Iris pigment epithelial cell (primary cell): ENCODE measurements around the gene KRT34.
A peak's percentile ranks its signal among the peaks of the same experiment; 100 is the strongest.
"Not testable (repeated sequence)": the region's sequence is repeated elsewhere in the genome, so short reads cannot be mapped to it uniquely, and the experiment has no call there.

ENCODE experiments used
- DNase-seq: peaks from one replicate; pipeline ENCODE4 v3.0.0-alpha.2; 2011; ENCODE audit warnings: low read depth

KRT34 gene

DNA sequence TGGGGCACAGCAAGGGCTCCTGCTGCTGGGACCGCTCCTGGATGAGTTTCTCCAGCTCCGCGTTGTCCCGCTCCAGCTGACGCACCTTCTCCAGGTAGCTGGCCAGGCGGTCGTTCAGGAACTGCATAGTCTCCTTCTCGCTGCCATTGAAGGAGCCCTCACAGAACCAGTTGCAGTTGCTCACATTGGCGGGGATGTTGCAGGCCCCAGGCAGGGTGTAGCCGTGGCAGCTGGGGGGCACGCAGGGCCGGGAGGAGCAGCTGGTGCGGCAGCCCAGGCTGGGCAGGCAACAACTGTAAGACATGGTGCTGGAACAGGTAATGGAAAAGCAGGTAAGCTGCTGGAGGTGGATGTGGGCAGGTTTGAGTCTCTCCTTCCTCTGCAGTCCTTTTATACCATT lies at the start of gene KRT34:
Gene KRT34 (minus strand): TSS at position 364 of the 400 bp plus-strand sequence. CDS start 60 bp downstream, at position 304.
- DNase-seq: not testable (repeated sequence)

DNA sequence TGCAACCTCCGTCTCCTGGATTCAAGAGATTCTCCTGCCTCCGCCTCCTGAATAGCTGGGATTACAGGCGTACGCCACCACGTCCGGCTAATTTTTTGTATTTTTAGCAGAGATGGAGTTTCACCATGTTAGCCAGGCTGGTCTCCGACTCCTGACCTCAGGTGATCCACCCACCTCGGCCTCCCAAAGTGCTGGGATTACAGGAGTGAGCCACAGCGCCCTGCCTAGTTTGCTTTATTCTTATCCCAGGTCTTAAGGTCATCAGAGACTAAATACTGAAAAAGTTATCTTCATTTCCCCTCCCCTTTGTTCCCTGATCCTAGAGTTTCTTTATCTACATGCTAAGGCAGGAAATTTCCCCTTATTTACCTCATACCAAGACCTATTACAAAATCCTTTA lies 48.3 kb upstream of the KRT34 start:
- DNase-seq: not testable (repeated sequence)

DNA sequence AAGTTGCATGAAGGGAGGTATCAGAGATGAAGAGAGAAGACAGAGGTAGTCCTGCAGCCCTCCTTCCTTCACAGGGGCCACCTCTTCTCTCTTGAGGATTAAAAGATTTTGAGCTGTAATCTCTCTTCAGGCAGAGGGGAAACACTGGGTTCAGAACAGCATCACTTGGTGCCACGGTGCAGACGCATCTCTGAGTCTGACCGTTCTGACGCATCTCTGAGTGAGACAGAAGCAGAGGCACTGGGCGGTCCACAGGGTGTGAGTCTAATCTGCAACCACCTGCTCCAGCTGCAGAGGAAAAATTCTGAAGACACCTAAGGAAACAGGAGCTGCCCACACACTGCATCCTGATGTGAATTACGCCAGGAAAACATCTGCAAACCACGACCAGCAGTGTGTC lies 47.6 kb upstream of the KRT34 start:
- no peak for DNase-seq

DNA sequence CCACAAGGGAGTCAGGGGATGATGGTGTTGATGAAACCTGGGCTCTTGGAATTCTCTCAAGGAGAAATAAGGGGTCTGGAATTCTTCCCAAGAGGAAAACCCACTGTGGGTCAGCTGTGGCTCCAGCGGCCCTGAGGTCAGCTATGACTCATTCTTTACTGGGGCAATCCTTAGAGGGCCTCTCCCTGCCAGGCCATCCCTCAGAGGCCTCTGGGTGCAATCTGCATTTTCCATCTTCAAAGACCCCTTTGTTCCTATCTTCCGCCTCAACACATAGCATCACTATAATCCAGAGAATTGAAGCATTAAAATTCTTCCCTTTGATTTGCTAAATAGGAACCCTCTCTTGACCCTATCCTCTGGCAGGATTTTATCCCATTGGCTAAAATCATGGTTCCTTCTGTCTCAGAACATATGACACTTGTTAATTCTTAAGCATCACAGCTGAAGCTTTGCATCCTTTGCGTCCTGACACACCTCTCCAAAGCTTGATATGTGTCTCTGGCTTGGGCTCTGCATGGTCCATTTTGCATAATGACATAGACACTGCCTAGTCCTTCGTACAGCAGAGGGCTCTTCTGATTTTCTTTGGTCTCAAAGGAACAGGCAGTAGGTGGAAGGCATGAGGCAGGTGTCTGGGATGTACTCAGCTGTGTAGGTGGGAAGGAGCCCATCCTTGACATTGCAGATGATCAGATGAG lies 46.6 kb upstream of the KRT34 start:
- DNase-seq: no peak

DNA sequence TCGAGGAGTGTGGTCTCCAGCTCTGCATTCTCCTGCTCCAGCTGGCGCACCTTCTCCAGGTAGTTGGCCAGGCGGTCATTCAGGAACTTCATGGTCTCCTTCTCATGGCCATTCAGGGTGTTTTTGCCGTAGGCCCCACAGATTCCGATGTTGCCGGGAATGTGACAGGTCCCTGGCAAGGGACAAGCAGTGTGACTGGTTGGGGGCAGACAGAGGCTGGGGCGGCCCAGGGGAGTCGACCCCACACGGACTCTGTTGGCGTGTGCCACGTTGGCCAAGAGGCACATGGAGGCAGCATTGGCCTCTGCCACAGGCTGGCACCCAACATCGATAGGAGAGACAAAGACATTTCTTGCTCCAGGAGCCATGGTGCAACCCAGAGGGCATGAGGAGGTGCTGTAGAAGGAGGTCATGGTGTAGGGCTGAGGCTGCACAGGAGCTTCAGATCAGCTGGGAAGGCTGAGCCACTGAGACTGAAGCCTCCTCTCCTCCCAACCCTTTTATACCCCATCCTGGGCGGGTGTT lies 42.1 kb upstream of the KRT34 start, which contains the start of gene KRT37:
Gene KRT37 (minus strand): TSS at position 475 of the 525 bp plus-strand sequence. CDS start 62 bp downstream, at position 413.
- DNase-seq: no peak

DNA sequence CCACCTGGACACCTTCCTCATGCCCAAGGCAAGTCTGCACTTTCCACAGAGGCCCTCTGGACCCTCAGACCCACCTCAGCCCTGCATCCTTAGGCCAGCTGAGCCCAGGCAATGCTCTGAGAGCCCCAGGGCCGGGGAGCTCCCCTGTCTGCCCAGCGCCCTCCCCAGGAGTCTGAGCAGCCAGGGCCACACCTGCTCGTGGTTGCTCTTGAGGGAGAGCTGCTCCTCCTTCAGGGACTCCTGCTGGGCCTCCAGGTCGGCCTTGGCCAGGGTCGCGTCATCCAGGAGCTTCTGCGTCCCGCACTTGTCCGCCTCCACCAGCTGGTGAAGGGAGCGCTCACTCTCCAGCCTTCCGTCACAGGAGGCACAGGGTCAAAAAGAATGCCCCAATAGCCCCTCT lies 40.5 kb upstream of the KRT34 start:
- not testable (repeated sequence) for DNase-seq

DNA sequence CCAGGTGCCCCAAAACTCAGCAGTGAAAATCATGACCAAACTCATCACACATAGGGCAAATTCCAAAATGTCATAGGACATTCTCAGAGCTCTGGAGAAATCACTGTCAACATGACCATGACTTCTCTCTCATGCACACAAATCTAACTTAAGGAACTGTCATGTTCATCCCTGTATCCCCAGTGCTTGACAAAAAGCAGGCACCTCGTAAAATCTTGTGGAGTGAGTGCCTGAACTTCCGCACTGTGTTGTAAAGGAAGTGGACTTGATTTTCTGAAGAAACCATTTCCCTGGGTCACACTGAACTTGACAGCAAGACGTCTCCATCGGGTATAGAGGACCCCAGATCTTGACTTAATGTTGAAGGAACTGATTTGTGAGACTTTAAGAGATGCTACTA lies 39.5 kb upstream of the KRT34 start:
- no peak for DNase-seq

DNA sequence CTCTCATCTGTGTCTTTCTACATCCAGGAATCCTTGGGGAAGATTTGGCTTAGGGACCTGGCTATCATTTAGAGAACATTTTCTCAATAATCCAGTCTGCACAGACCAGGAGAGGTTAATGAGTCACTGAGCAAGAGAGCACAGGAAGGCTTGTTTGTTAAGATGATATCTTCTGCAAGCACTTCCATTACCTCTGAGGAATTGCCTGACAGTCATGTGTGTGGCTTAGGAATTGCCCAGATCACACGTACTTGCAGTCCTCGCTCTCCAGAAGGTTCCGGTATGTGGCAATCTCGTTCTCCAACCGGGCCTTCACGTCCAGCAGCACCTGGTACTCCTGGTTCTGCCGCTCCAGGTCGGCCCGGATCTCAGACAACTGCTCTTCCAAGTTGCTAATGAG lies 39.0 kb upstream of the KRT34 start:
- peak; percentile 85 for DNase-seq

DNA sequence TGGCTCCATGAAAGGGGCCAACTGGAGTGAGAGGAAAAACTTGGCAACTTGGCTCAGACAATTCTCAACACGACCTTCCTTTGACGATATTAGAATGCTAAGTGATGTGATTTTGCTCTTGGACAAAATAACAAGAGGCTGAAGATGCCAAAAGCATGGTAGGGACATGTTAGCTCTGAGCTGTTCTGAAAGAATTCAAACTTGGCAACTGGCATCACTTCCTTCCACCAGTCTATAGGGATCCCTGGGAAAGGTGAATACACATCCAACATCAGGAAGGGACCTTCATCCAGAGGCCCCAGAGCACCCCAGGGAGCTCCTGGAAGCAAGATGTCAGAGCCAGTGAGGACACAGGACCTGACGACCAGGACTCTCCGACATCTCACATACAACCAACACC lies 38.0 kb upstream of the KRT34 start:
- no peak for DNase-seq

DNA sequence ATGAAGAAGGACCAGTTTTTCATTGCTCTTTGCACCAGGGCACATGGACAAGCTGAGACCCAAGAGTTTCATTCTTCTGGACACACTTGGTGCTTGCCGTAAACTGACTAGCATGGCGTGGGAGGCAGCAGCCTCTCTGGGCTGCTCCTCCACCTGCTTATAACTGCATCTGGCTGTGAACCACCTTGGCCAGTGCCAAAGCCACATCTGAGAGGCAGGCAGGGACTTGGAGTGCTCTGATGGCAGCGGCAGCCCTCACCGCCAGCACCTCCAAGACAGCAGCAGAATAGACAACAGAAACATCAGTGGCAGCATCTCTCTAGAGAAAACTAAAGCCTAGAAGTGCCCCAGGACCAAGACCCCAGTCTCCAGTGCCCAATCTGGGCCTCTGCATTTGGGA lies 37.6 kb upstream of the KRT34 start:
- no peak for DNase-seq

DNA sequence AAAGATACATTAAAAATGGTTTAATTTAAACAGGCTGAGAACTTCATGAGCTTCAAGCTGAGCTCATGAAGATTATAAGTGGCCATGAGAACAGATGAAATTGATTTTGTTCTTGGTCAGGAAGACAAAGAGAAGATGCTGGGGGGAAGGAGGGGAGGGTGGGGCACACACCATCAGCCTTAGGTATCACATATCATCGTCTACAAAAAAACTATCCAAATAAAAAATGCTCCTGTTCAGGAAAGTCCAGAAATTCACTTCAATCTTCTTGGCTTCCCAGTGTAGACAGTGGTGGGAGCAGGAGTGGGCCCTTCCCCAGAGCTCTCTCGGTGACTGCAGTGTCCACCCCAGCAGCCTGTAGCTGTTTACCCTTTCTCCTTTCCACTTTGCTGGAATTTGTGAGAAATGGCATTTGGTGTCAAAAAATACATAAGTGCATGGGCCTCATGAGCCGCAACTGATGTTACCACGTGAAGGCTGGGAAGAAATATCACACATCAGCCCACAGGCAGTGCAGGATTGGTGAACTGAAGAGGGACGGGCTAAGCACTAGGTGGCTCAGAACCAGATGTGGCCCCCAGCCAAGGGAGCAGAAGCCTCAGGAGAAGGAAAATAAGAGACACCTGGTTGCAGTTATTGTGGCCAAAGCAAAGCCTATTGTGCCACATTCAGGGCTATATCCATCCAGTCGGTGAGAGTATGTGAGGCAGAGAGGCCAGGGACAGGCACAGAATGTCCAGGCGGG lies 36.2 kb upstream of the KRT34 start:
- DNase-seq: no peak

DNA sequence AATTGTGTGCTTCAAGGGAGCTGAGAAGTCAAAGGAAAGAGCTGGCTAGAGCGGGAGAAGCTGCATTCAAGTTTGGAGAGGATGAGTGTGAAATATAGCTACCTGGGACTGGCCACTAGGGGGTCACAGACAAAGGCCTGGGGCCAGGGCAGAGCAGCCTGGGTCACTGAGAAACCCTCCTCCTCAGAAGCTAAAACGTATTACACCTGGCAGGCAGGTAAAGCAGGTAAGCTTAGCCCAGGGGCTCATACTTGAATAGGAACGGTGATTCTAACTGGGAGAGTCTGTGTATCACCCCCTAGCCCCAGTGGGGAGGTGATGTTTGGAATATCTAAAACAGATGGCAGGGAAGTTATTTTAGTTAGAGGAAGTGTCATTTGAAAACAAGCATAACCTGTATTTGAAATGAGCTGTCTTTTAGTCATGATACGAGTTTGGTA lies 35.5 kb upstream of the KRT34 start:
- DNase-seq: no peak

DNA sequence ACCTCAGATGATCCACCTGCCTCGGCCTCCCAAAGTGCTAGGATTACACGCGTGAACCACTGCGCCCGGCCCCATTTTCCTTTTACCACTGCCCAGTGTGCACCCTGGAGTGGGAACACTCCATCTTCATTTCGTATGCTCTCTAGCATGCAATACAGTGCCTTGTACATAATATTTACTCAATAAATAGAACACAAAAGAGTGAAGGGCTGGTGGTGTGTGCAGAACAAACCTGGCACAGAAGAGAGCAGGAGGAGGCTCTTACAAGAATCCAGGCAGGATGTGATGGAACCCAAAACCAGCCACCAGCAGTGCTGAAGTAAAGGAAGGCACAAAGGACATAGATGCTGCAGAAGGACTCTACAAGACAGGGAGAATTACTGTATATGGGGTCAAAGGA lies 35.0 kb upstream of the KRT34 start:
- DNase-seq: no peak

DNA sequence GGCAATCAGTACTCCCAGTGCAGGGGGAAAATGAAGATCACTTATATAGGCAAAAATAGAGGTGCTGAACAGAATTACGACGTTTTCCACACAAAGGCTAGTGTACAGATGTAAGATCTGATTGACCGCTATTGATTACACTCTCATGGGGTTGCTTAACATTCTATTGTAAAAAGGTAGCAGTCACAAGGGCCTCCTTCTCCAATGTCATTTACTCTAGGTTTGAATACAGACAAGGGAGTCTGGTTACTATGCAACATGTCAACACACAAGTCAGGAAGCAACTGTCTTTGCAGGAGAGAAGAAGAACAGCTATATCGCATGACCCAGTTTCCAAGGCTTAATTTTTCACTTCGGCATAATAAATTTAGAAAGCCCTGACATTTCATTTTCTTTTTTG lies 34.4 kb upstream of the KRT34 start:
- DNase-seq: peak; percentile 39

DNA sequence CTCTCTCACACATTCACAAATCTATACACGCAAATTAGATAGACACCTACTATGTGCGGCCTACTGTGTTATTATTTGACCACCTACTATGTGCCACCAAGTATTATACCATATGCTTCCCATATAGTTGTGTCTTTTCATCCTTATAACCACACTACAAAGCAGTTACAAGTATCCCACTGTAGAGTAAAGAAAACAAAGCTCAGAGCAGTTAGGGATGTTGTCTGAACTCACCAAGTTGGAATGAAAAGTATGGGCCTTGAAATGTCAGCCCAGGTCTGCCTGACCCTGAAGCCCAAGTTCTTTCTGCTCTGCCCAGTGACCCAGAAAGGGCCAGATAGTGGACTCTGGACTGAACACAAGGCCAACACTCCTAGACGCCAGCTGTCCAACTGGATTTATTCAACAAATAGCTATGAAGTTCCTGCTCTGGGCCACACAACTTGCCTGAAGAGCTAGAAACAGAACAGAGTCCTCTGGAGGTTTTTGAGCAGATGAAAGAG lies 33.8 kb upstream of the KRT34 start:
- DNase-seq: peak; percentile 66

DNA sequence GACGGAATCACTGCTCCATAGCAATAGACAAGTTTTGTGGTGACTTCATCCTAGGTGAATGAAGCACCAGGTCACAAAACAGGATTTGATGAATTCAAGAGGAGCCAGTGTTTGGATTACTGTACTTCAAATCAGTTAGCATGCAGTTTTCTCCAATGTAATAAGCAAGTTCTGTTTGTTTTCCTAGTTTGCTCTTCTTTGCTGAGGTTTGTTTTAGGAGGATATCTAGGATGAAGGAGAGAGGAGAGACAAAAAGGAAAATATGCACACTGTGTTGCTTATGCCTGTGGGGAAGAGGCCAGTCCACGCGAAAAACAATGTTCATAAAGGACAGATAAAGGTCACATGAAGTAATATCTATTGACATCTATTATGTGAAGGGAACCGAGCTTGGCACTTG lies 33.3 kb upstream of the KRT34 start:
- DNase-seq: no peak

DNA sequence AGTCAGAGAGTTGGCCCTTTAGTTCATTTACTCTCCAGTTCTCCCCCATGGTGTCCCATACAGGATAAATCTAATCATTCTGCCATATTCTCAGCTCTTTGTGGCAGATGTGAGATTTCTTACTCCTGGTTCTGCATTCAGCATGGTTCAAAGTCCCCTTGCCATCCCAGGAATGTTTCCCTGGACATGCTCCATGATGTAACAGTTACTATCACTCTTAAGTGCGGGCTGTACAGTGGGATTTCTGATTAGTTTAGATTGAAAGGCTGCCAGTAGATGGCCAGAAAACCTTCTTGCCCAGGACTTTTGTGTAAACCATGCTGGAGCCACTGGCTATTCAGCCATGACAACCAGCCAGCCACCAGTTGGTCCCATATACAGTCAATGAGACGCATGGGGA lies 31.9 kb upstream of the KRT34 start:
- DNase-seq: no peak

DNA sequence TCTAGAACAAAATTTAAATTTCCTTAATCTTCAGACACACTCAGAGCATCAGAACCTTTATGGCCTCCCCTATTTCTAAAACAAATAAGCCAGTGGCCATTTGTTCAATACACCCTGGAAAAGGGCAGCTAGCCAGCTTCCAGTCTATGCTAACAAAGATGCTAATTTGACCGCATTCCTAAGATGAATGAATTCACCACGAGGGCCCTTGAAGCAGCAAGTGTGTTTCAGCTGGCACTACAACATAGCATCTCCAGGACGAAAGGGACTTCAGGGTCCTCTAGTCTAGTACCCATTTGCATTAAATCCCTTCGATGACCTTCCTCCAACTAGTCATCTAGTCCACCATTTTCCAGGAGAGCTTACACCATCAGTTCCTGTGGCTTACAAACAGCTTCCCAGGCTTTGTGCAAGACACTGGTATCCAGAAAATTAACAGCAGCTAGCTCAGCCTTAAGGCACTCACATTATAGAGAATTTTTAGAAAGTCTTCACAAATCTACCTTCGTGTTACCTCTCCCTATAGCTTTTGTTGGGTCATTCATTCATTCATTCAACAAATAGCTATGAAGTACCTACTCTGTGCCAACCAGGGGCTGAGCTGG lies 31.3 kb upstream of the KRT34 start:
- no peak for DNase-seq

DNA sequence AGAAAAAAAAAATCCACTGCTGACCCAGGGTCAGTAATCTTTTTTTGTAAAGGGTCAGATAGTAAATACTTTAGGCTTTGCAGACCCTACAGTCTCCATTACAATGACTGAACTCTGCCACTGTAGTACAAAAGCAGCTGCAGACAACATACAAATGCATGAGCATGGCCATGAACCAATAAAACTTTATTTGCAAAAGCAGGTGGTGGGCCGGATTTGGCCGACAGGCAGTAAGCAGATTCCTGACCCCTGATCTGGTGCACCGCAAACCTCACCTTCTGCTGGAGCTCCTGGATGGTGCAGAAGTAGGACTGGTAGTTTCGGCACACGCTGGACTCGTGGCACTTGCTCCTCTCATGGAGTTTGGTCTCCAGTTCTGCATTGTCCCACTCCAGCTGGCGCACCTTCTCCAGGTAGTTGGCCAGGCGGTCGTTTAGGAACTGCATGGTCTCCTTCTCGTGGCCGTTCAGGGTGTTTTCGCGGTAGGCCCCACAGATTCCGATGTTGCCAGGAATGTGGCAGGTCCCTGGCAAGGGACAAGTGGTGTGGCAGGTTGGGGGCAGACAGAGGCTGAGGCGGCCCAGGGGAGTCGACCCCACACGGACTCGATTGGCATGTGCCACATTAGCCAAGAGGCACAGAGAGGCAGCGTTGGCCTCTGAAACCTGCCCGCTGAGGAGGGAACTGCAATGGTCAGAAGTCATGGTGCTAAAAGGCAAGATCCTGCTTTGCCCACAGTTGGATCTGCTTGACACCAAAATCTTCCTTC lies 29.1 kb upstream of the KRT34 start:
- DNase-seq: no peak

DNA sequence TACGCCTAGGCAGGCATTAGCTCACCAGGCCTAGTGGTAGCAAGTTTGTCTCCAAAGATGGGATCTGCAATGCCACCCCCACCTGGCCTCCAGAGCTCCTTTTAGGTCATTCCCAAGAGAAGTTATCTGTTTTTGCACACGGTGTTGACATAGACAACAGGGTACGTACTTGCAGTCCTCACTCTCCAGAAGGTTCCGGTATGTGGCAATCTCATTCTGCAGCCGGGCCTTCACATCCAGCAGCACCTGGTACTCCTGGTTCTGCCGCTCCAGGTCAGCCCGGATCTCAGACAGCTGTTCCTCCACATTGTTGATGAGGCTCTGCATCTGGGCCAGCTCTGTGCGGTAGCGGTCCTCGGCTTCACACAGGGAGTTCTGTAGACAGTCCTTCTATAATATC lies 25.1 kb upstream of the KRT34 start:
- no peak for DNase-seq

DNA sequence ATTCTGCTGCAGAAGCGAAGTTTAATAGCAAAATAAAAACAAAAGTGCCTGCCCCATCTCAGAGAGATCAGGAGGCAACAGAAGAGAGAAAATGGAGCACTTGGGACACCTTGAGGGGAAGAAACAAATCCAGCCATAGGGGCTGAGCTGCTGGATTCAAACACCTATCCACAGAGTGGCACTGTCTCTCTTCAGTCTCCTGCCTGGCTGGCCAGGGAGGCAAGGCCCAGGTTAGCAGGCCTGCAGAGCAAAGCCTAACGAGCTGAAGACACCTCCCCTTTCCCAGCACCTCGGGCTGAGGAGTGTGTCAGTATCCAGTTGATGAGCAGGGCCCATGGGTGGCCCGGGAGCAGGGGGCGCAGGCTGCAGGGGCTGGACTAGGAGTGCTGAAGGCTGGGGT lies 24.1 kb upstream of the KRT34 start:
- DNase-seq: no peak
